SK-N-SH (cell line): ENCODE data around the gene KCNIP4. TPM values are rescaled to one million over a fixed set of nuclear protein-coding genes. Genes with fewer than 3 reads are reported as not detected.

ENCODE experiments used
- CTCF ChIA-PET: fragments of 300-600, 350-600 bp; formaldehyde crosslinking; extraction: SDS; loops from one replicate; lab custom pipeline; 2021; lab: Yijun Ruan, JAX
- POLR2A ChIA-PET: fragments of 350-600 bp; sonication (Branson Sonifier 250); formaldehyde crosslinking; extraction: SDS; loops from one replicate; lab custom pipeline; 2020; ENCODE audit warnings: antibody characterized with exemption, inconsistent platforms; lab: Yijun Ruan, JAX
- DNase-seq: peaks from one replicate; pipeline ENCODE4 v3.0.0; 2012
- H2AFZ ChIP-seq: fragments of 200-600 bp; sonication (generic); 2 replicates; pipeline ENCODE4 v1.8.1; 2016; ENCODE audit warnings: antibody characterized with exemption, mild to moderate bottlenecking, low read depth
- H3F3A ChIP-seq: fragments of 200-600 bp; sonication (generic); replicated peaks from 2 replicates; pipeline ENCODE3; 2016; ENCODE audit warnings: antibody characterized with exemption, mild to moderate bottlenecking; ENCODE audit not compliant: insufficient read depth
- H3K27ac ChIP-seq, 2 experiments: fragments of 200-500 bp in 1 of 2; fragments of 200-600 bp in 1 of 2; sonication (Bioruptor generic) in 1 of 2; sonication (generic), shearing (Covaris generic) in 1 of 2; 2 replicates each; pipeline versions ENCODE4 v1.5.1 to v1.6.1; 2014 to 2016; ENCODE audit warnings: low read depth in 2 of 2, inconsistent platforms in 1 of 2, low read length in 1 of 2, mild to moderate bottlenecking in 1 of 2, mixed read lengths in 1 of 2
- H3K27me3 ChIP-seq: fragments of 200-600 bp; sonication (generic), shearing (Covaris generic); 2 replicates; pipeline ENCODE4 v1.6.1; 2016; ENCODE audit warnings: mixed run types; ENCODE audit not compliant: insufficient read depth
- H3K36me3 ChIP-seq, 2 experiments: fragments of 200-500 bp in 1 of 2; fragments of 200-600 bp in 1 of 2; sonication (Bioruptor generic) in 1 of 2; sonication (generic) in 1 of 2; replicated peaks in 1 of 2; 2 replicates each; pipeline versions ENCODE3 to v1.5.1; 2014 to 2016; ENCODE audit warnings: low read length in 1 of 2, mild to moderate bottlenecking in 1 of 2; ENCODE audit not compliant: insufficient read depth in 2 of 2, control insufficient read depth in 1 of 2
- H3K4me1 ChIP-seq, 2 experiments: fragments of 200-500 bp in 1 of 2; fragments of 200-600 bp in 1 of 2; sonication (Bioruptor generic) in 1 of 2; sonication (generic), shearing (Covaris generic) in 1 of 2; 2 replicates each; pipeline versions ENCODE4 v1.5.1 to v1.6.1; 2014 to 2016; ENCODE audit warnings: low read depth in 1 of 2, low read length in 1 of 2, mixed run types in 1 of 2; ENCODE audit not compliant: insufficient read depth in 2 of 2, control insufficient read depth in 1 of 2
- H3K4me2 ChIP-seq: fragments of 200-600 bp; sonication (generic), shearing (Covaris generic); 2 replicates; pipeline ENCODE4 v1.6.1; 2017; ENCODE audit warnings: mixed run types
- H3K4me3 ChIP-seq, 2 experiments: fragments of 200-500 bp in 1 of 2; fragments of 200-600 bp in 1 of 2; sonication (Bioruptor generic) in 1 of 2; sonication (generic), shearing (Covaris generic) in 1 of 2; 2 replicates each; pipeline versions ENCODE4 v1.5.1 to v1.8.1; 2014 to 2016; ENCODE audit warnings: low read depth in 2 of 2, inconsistent platforms in 1 of 2, low read length in 1 of 2, mild to moderate bottlenecking in 1 of 2, mixed read lengths in 1 of 2, moderate library complexity in 1 of 2
- H3K79me2 ChIP-seq: fragments of 200-600 bp; sonication (generic); 2 replicates; pipeline ENCODE4 v1.8.1; 2017; ENCODE audit warnings: mild to moderate bottlenecking; ENCODE audit not compliant: insufficient read depth
- H3K9ac ChIP-seq: fragments of 200-600 bp; sonication (generic); 2 replicates; pipeline ENCODE4 v1.6.1; 2017; ENCODE audit warnings: mixed run types
- H3K9me2 ChIP-seq: fragments of 200-600 bp; sonication (generic); 2 replicates; pipeline ENCODE4 v1.6.1; 2017; ENCODE audit warnings: mixed run types
- H3K9me3 ChIP-seq: fragments of 200-600 bp; sonication (generic); 2 replicates; pipeline ENCODE4 v1.6.1; 2017; ENCODE audit warnings: mixed run types, mild to moderate bottlenecking, moderate library complexity
- H4K20me1 ChIP-seq: fragments of 200-600 bp; sonication (generic); 2 replicates; pipeline ENCODE4 v1.6.1; 2017; ENCODE audit warnings: mild to moderate bottlenecking, mixed run types; ENCODE audit not compliant: insufficient read depth
- ELF1 ChIP-seq: IDR thresholded peaks from 2 replicates; pipeline ENCODE4 v1.4.0; 2012
- EZH2phosphoT487 ChIP-seq: fragments of 200-600 bp; sonication (generic); IDR thresholded peaks from 2 replicates; pipeline ENCODE4 v1.6.1; 2017; ENCODE audit warnings: low read depth, mixed run types, mild to moderate bottlenecking, antibody characterized with exemption, moderate library complexity, borderline replicate concordance
- FOSL2 ChIP-seq: IDR thresholded peaks from 2 replicates; pipeline ENCODE4 v1.4.0; 2012; ENCODE audit warnings: low read depth, mild to moderate bottlenecking, moderate library complexity, borderline replicate concordance
- FOXJ3 ChIP-seq: sonication (generic); formaldehyde crosslinking; IDR thresholded peaks from 2 replicates; pipeline ENCODE4 v1.5.1; 2020; ENCODE audit warnings: mild to moderate bottlenecking, missing genetic modification reagents
- FOXM1 ChIP-seq: IDR thresholded peaks from 2 replicates; pipeline ENCODE4 v1.4.0; 2012; ENCODE audit warnings: low read depth, mild to moderate bottlenecking
- GATA2 ChIP-seq: sonication (generic); formaldehyde crosslinking; IDR thresholded peaks from 2 replicates; pipeline ENCODE4 v1.5.0; 2020; ENCODE audit warnings: mild to moderate bottlenecking, missing genetic modification reagents
- MEF2A ChIP-seq: IDR thresholded peaks from 2 replicates; pipeline ENCODE4 v1.4.0; 2012; ENCODE audit warnings: low read depth, borderline replicate concordance
- MXI1 ChIP-seq: IDR thresholded peaks from 2 replicates; pipeline ENCODE4 v1.6.1; 2012; ENCODE audit warnings: mild to moderate bottlenecking, low read depth, low read length, improper control_type of control experiment
- NFIC ChIP-seq: IDR thresholded peaks from 2 replicates; pipeline ENCODE4 v1.4.0; 2012; ENCODE audit warnings: borderline replicate concordance
- NRF1 ChIP-seq: IDR thresholded peaks from 2 replicates; pipeline ENCODE4 v1.6.1; 2012; ENCODE audit warnings: low read depth, mild to moderate bottlenecking, low read length
- RCOR1 ChIP-seq: fragments of 150-350 bp; IDR thresholded peaks from 2 replicates; pipeline ENCODE4 v1.6.1; 2017; ENCODE audit warnings: antibody characterized with exemption, low read length
- RFX5 ChIP-seq: IDR thresholded peaks from 2 replicates; pipeline ENCODE4 v1.6.1; 2012; ENCODE audit warnings: mild to moderate bottlenecking, improper control_type of control experiment, low read length
- SIN3A ChIP-seq: IDR thresholded peaks from 2 replicates; pipeline ENCODE4 v1.6.1; 2012; ENCODE audit warnings: low read depth, mild to moderate bottlenecking, low read length, moderate library complexity, borderline replicate concordance
- SMC3 ChIP-seq: IDR thresholded peaks from 2 replicates; pipeline ENCODE4 v1.6.1; 2012; ENCODE audit warnings: low read depth, low read length, improper control_type of control experiment
- TAF1 ChIP-seq: IDR thresholded peaks from 2 replicates; pipeline ENCODE4 v1.6.1; 2012; ENCODE audit warnings: low read depth, mild to moderate bottlenecking, low read length, moderate library complexity, borderline replicate concordance
- YY1 ChIP-seq: IDR thresholded peaks from 2 replicates; pipeline ENCODE4 v1.4.0; 2012; ENCODE audit warnings: low read depth, mild to moderate bottlenecking
- WGBS: methylation state at CpG from one replicate; pipeline ENCODE4 v1.1.6; 2017; ENCODE audit warnings: low lambda C conversion rate; 5-methylcytosine and 5-hydroxymethylcytosine counted together
- polyA plus RNA-seq, 3 experiments: library from polyadenylated mRNA; depleted of rRNA; stranded (reverse); fragments of >200 nt; gene quantifications; 2 replicates each; pipeline ENCODE4 v1.2.3, GENCODE V29; 2012
- TF ChIP-seq, protein P1 (sequence below): fragments of 200-600 bp; sonication (generic); IDR thresholded peaks from 2 replicates; pipeline ENCODE4 v1.6.1; 2017; ENCODE audit warnings: antibody characterized with exemption, mild to moderate bottlenecking, moderate library complexity
- TF ChIP-seq, protein P2 (sequence below): IDR thresholded peaks from 2 replicates; pipeline ENCODE4 v1.4.0; 2012; ENCODE audit warnings: low read depth, borderline replicate concordance
- TF ChIP-seq, protein P3 (sequence below): IDR thresholded peaks from 2 replicates; pipeline ENCODE4 v1.6.1; 2012; ENCODE audit warnings: mild to moderate bottlenecking, low read depth, low read length, moderate library complexity
- TF ChIP-seq, protein P4 (sequence below): fragments of 150-350 bp; IDR thresholded peaks from 2 replicates; pipeline ENCODE4 v1.6.1; 2016; ENCODE audit warnings: mild to moderate bottlenecking, low read depth, low read length
- TF ChIP-seq, protein P5 (sequence below): IDR thresholded peaks from 2 replicates; pipeline ENCODE4; 2012
- TF ChIP-seq, protein P6 (sequence below): fragments of 150-350 bp; IDR thresholded peaks from 2 replicates; pipeline ENCODE4 v1.6.1; 2017; ENCODE audit warnings: antibody characterized with exemption, low read length, low read depth, borderline replicate concordance

KCNIP4 gene
- polyA plus RNA-seq, 1 of the 3 experiments (the other 2 are of a cell fraction) = 0.18 TPM

DNA sequence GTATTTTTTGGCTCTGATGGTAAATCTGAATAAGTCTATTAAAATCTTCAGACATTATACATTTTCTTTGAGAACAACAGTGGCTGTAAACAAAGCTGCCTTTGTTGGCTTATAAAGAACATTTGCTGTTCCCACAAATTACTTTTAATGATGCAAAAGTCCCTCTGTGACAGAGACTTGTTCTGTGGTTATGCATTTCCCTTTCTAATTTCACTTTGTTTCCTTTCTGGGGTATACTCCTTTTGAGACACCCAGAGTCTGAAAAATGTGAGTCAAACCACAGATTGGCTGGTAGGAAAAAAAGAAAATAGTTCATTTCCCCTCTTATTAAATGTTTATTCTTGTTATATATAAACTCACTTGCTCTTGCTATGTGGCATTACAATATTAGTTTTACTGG is 845.9 kb downstream of the KCNIP4 start (continued):
- TF ChIP-seq, protein P1, sequence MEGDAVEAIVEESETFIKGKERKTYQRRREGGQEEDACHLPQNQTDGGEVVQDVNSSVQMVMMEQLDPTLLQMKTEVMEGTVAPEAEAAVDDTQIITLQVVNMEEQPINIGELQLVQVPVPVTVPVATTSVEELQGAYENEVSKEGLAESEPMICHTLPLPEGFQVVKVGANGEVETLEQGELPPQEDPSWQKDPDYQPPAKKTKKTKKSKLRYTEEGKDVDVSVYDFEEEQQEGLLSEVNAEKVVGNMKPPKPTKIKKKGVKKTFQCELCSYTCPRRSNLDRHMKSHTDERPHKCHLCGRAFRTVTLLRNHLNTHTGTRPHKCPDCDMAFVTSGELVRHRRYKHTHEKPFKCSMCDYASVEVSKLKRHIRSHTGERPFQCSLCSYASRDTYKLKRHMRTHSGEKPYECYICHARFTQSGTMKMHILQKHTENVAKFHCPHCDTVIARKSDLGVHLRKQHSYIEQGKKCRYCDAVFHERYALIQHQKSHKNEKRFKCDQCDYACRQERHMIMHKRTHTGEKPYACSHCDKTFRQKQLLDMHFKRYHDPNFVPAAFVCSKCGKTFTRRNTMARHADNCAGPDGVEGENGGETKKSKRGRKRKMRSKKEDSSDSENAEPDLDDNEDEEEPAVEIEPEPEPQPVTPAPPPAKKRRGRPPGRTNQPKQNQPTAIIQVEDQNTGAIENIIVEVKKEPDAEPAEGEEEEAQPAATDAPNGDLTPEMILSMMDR = no peak
- TF ChIP-seq, protein P2, sequence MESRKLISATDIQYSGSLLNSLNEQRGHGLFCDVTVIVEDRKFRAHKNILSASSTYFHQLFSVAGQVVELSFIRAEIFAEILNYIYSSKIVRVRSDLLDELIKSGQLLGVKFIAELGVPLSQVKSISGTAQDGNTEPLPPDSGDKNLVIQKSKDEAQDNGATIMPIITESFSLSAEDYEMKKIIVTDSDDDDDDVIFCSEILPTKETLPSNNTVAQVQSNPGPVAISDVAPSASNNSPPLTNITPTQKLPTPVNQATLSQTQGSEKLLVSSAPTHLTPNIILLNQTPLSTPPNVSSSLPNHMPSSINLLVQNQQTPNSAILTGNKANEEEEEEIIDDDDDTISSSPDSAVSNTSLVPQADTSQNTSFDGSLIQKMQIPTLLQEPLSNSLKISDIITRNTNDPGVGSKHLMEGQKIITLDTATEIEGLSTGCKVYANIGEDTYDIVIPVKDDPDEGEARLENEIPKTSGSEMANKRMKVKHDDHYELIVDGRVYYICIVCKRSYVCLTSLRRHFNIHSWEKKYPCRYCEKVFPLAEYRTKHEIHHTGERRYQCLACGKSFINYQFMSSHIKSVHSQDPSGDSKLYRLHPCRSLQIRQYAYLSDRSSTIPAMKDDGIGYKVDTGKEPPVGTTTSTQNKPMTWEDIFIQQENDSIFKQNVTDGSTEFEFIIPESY = no peak
- TF ChIP-seq, protein P3, sequence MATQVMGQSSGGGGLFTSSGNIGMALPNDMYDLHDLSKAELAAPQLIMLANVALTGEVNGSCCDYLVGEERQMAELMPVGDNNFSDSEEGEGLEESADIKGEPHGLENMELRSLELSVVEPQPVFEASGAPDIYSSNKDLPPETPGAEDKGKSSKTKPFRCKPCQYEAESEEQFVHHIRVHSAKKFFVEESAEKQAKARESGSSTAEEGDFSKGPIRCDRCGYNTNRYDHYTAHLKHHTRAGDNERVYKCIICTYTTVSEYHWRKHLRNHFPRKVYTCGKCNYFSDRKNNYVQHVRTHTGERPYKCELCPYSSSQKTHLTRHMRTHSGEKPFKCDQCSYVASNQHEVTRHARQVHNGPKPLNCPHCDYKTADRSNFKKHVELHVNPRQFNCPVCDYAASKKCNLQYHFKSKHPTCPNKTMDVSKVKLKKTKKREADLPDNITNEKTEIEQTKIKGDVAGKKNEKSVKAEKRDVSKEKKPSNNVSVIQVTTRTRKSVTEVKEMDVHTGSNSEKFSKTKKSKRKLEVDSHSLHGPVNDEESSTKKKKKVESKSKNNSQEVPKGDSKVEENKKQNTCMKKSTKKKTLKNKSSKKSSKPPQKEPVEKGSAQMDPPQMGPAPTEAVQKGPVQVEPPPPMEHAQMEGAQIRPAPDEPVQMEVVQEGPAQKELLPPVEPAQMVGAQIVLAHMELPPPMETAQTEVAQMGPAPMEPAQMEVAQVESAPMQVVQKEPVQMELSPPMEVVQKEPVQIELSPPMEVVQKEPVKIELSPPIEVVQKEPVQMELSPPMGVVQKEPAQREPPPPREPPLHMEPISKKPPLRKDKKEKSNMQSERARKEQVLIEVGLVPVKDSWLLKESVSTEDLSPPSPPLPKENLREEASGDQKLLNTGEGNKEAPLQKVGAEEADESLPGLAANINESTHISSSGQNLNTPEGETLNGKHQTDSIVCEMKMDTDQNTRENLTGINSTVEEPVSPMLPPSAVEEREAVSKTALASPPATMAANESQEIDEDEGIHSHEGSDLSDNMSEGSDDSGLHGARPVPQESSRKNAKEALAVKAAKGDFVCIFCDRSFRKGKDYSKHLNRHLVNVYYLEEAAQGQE = no peak

DNA sequence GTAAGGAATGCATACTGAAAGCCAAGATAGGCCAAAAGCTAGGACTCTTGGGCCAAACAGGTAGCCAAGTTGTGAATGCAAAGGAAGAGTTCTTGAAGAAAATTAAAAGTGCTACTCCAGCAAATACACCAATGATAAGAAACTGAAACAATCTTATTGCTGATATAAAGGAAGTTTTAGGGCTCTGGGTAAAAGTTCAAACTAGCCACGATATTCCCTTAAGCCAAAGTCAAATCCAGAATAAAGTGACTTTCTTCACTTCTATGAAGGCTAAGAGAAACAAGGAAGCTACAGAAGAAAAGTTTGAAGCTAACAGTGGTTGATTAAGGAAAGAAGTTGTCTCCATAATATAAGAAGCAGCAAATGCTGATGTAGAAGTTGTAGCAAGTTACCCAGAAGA is 850.7 kb downstream of the KCNIP4 start:
- H3K79me2 ChIP-seq = no peaks in the 10 kb centered on the region
- CTCF ChIA-PET = no interaction called here
- H3K9me3 ChIP-seq = no peaks in the 10 kb centered on the region
- no peaks in the 10 kb centered on the region for H4K20me1 ChIP-seq
- no peak overlapping the region for H3K9ac ChIP-seq
- H3K27ac ChIP-seq = no peak overlapping the region
- H3K4me3 ChIP-seq = no peak overlapping the region
- no peaks in the 10 kb centered on the region for H3K36me3 ChIP-seq
- H2AFZ ChIP-seq = no peak overlapping the region
- H3K4me2 ChIP-seq = no peak overlapping the region
- POLR2A ChIA-PET = no interaction called here
- H3F3A ChIP-seq = no peaks in the 10 kb centered on the region
- TF ChIP-seq EZH2phosphoT487 (no peak), NRF1 (no peak), TAF1 (no peak), MEF2A (no peak), YY1 (no peak), FOSL2 (no peak), ELF1 (no peak), RCOR1 (no peak), FOXM1 (no peak), GATA2 (CRISPR knock-in tag) (no peak), RFX5 (no peak), SMC3 (no peak), NFIC (no peak), SIN3A (no peak), FOXJ3 (no peak), MXI1 (no peak)
- TF ChIP-seq, protein P4, sequence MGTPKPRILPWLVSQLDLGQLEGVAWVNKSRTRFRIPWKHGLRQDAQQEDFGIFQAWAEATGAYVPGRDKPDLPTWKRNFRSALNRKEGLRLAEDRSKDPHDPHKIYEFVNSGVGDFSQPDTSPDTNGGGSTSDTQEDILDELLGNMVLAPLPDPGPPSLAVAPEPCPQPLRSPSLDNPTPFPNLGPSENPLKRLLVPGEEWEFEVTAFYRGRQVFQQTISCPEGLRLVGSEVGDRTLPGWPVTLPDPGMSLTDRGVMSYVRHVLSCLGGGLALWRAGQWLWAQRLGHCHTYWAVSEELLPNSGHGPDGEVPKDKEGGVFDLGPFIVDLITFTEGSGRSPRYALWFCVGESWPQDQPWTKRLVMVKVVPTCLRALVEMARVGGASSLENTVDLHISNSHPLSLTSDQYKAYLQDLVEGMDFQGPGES = no peak
- TF ChIP-seq, protein P5, sequence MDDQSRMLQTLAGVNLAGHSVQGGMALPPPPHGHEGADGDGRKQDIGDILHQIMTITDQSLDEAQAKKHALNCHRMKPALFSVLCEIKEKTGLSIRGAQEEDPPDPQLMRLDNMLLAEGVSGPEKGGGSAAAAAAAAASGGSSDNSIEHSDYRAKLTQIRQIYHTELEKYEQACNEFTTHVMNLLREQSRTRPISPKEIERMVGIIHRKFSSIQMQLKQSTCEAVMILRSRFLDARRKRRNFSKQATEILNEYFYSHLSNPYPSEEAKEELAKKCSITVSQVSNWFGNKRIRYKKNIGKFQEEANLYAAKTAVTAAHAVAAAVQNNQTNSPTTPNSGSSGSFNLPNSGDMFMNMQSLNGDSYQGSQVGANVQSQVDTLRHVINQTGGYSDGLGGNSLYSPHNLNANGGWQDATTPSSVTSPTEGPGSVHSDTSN = no peak
- TF ChIP-seq, protein P6, sequence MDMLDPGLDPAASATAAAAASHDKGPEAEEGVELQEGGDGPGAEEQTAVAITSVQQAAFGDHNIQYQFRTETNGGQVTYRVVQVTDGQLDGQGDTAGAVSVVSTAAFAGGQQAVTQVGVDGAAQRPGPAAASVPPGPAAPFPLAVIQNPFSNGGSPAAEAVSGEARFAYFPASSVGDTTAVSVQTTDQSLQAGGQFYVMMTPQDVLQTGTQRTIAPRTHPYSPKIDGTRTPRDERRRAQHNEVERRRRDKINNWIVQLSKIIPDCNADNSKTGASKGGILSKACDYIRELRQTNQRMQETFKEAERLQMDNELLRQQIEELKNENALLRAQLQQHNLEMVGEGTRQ = no peak
- H3K9me2 ChIP-seq = no peaks in the 10 kb centered on the region
- WGBS = 26% methylated on average over 1 of the region's 1 CpG
- no peaks in the 10 kb centered on the region; a peak in 1 of 4 replicates for H3K4me1 ChIP-seq
- H3K27me3 ChIP-seq = no peaks in the 10 kb centered on the region
- DNase-seq = no peak
